ENCODE measurements around the gene STXBP5.
"Not testable (repeated sequence)": the region's sequence is repeated elsewhere in the genome, so short reads cannot be mapped to it uniquely, and the experiment has no call there.

The STXBP5 gene

DNA sequence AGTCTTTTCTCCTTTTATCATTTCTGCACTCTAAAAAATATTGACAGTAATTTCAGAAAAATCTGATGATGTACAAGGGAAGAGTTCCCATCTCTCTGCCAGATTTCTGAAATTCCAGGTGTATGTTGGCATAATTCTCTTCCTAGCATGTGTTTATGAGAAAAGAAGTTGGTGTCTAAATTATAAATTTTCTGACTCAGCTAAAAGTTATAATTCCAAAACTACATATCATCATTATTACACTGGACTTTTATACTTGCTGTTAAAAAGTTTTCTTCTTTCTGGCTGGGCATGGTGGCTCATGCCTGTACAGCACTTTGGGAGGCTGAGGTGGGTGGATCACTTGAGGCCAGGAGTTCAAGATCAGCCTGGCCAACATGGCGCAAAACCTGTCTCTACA is 168.6 kb downstream of the STXBP5 start:
- no peak overlapping the region for H3K23ac ChIP-seq (ENCODE audit: low read length)
- no peak overlapping the region for H3K4me2 ChIP-seq (ENCODE audit: low read length)
- H3K4ac ChIP-seq (ENCODE audit: low read depth, low read length): no peak overlapping the region
- no peak overlapping the region for H3K14ac ChIP-seq (ENCODE audit: low read length)
- H2BK120ac ChIP-seq (ENCODE audit: insufficient read depth, low read length, poor library complexity): no peak overlapping the region
- H3K79me1 ChIP-seq (ENCODE audit: low read length): no peaks in the 10 kb centered on the region
- peaks cover 2% of the 10 kb centered on the region in 2 experiments for H3K36me3 ChIP-seq (ENCODE audit: control insufficient read depth in 1 of 2, insufficient read depth in 2 of 2, low read length in 2 of 2)
- H2BK12ac ChIP-seq (ENCODE audit: low read length): no peak overlapping the region
- H3K18ac ChIP-seq (ENCODE audit: low read length): no peak overlapping the region
- H2AK5ac ChIP-seq (ENCODE audit: low read length): no peak overlapping the region
- no peak overlapping the region for H4K12ac ChIP-seq (ENCODE audit: low read depth, low read length)
- no peak overlapping the region for H2AFZ ChIP-seq (ENCODE audit: insufficient read depth, low read length, poor library complexity)
- no peak for DNase-seq
- no peaks in the 10 kb centered on the region for H3K9me3 ChIP-seq (ENCODE audit: insufficient read depth, low read depth, low read length)
- no peaks in the 10 kb centered on the region for H3K4me1 ChIP-seq (ENCODE audit: control insufficient read depth in 1 of 2, insufficient read depth in 2 of 2, low read length in 2 of 2)
- no peak overlapping the region for H2BK5ac ChIP-seq (ENCODE audit: low read depth, low read length, poor library complexity)
- H3K9ac ChIP-seq (ENCODE audit: low read length): no peak overlapping the region
- no peaks in the 10 kb centered on the region for H3K27me3 ChIP-seq (ENCODE audit: insufficient read depth, low read length)
- H3K4me3 ChIP-seq (ENCODE audit: low read depth, low read length): no peak overlapping the region
- H4K91ac ChIP-seq (ENCODE audit: low read depth, low read length): no peak overlapping the region
- H4K8ac ChIP-seq (ENCODE audit: low read depth, low read length): no peak overlapping the region
- no CpG with 5 or more reads among the region's 1 CpG for WGBS (ENCODE audit: extremely low coverage, insufficient coverage, insufficient read length)
- no peaks in the 10 kb centered on the region for H3K79me2 ChIP-seq (ENCODE audit: control insufficient read depth, insufficient read depth, low read length, poor library complexity)
- no peak overlapping the region for H3K27ac ChIP-seq (ENCODE audit: low read depth, low read length)

GRCh38 chr6:147378819-147379218 is 174.6 kb downstream of the STXBP5 start:
- no CpG with 5 or more reads among the region's 1 CpG for WGBS (ENCODE audit: extremely low coverage, insufficient coverage, insufficient read length)

GRCh38 chr6:147380841-147381240 is 176.6 kb downstream of the STXBP5 start:
- H2AK5ac ChIP-seq (ENCODE audit: low read length); H3K79me1 ChIP-seq (ENCODE audit: low read length); DNase-seq; H3K18ac ChIP-seq (ENCODE audit: low read length); H3K36me3 ChIP-seq (ENCODE audit: control insufficient read depth in 1 of 2, insufficient read depth in 2 of 2, low read length in 2 of 2); H3K9me3 ChIP-seq (ENCODE audit: insufficient read depth, low read depth, low read length); H2BK5ac ChIP-seq (ENCODE audit: low read depth, low read length, poor library complexity); H3K9ac ChIP-seq (ENCODE audit: low read length); H3K79me2 ChIP-seq (ENCODE audit: control insufficient read depth, insufficient read depth, low read length, poor library complexity); H3K4me1 ChIP-seq (ENCODE audit: control insufficient read depth in 1 of 2, insufficient read depth in 2 of 2, low read length in 2 of 2); H3K23ac ChIP-seq (ENCODE audit: low read length); H3K27ac ChIP-seq (ENCODE audit: low read depth, low read length); H3K27me3 ChIP-seq (ENCODE audit: insufficient read depth, low read length); H3K4ac ChIP-seq (ENCODE audit: low read depth, low read length); H2BK120ac ChIP-seq (ENCODE audit: insufficient read depth, low read length, poor library complexity); H3K14ac ChIP-seq (ENCODE audit: low read length); H3K4me2 ChIP-seq (ENCODE audit: low read length); H3K4me3 ChIP-seq (ENCODE audit: low read depth, low read length); H4K8ac ChIP-seq (ENCODE audit: low read depth, low read length); H4K91ac ChIP-seq (ENCODE audit: low read depth, low read length); H4K12ac ChIP-seq (ENCODE audit: low read depth, low read length); H2BK12ac ChIP-seq (ENCODE audit: low read length); H2AFZ ChIP-seq (ENCODE audit: insufficient read depth, low read length, poor library complexity): not testable (repeated sequence)
- no CpG with 5 or more reads among the region's 3 CpGs for WGBS (ENCODE audit: extremely low coverage, insufficient coverage, insufficient read length)

More at GRCh38 chr6:147378819-147379218, 174.6 kb downstream of the STXBP5 start:
- Histone ChIP-seq H3K9ac (ENCODE audit: low read length) (no peak overlapping the region), H3K23ac (ENCODE audit: low read length) (no peak overlapping the region), H3K79me2 (ENCODE audit: control insufficient read depth, insufficient read depth, low read length, poor library complexity) (no peaks in the 10 kb centered on the region), H2BK12ac (ENCODE audit: low read length) (no peak overlapping the region), H2BK5ac (ENCODE audit: low read depth, low read length, poor library complexity) (no peak overlapping the region), H2AK5ac (ENCODE audit: low read length) (no peak overlapping the region), H4K91ac (ENCODE audit: low read depth, low read length) (no peak overlapping the region), H3K79me1 (ENCODE audit: low read length) (no peaks in the 10 kb centered on the region), H4K8ac (ENCODE audit: low read depth, low read length) (no peak overlapping the region), H3K4me3 (ENCODE audit: low read depth, low read length) (no peak overlapping the region), H3K36me3 (ENCODE audit: control insufficient read depth in 1 of 2, insufficient read depth in 2 of 2, low read length in 2 of 2) (peaks cover 1 to 3% of the 10 kb centered on the region in 2 experiments), H3K4me2 (ENCODE audit: low read length) (no peak overlapping the region), H3K4ac (ENCODE audit: low read depth, low read length) (no peak overlapping the region), H3K18ac (ENCODE audit: low read length) (no peak overlapping the region), H2AFZ (ENCODE audit: insufficient read depth, low read length, poor library complexity) (no peak overlapping the region), H3K27ac (ENCODE audit: low read depth, low read length) (no peak overlapping the region), H2BK120ac (ENCODE audit: insufficient read depth, low read length, poor library complexity) (no peak overlapping the region), H3K4me1 (ENCODE audit: control insufficient read depth in 1 of 2, insufficient read depth in 2 of 2, low read length in 2 of 2) (no peaks in the 10 kb centered on the region), H3K14ac (ENCODE audit: low read length) (no peak overlapping the region), H3K9me3 (ENCODE audit: insufficient read depth, low read depth, low read length) (no peaks in the 10 kb centered on the region), H4K12ac (ENCODE audit: low read depth, low read length) (no peak overlapping the region), H3K27me3 (ENCODE audit: insufficient read depth, low read length) (no peaks in the 10 kb centered on the region)
- no peak for DNase-seq

GRCh38 chr6:147381712-147382111 is 177.5 kb downstream of the STXBP5 start:
- no peak for DNase-seq

More at GRCh38 chr6:147381712-147382111, 177.5 kb downstream of the STXBP5 start:
- Histone ChIP-seq H4K91ac (ENCODE audit: low read depth, low read length) (no peak overlapping the region), H3K4me1 (ENCODE audit: control insufficient read depth in 1 of 2, insufficient read depth in 2 of 2, low read length in 2 of 2) (no peaks in the 10 kb centered on the region), H2BK12ac (ENCODE audit: low read length) (no peak overlapping the region), H3K4me2 (ENCODE audit: low read length) (no peak overlapping the region), H2AFZ (ENCODE audit: insufficient read depth, low read length, poor library complexity) (no peak overlapping the region), H4K12ac (ENCODE audit: low read depth, low read length) (no peak overlapping the region), H3K9ac (ENCODE audit: low read length) (no peak overlapping the region), H3K9me3 (ENCODE audit: insufficient read depth, low read depth, low read length) (no peaks in the 10 kb centered on the region), H3K14ac (ENCODE audit: low read length) (no peak overlapping the region), H3K27ac (ENCODE audit: low read depth, low read length) (no peak overlapping the region), H3K23ac (ENCODE audit: low read length) (no peak overlapping the region), H3K4ac (ENCODE audit: low read depth, low read length) (no peak overlapping the region), H3K27me3 (ENCODE audit: insufficient read depth, low read length) (no peaks in the 10 kb centered on the region), H4K8ac (ENCODE audit: low read depth, low read length) (no peak overlapping the region), H2BK120ac (ENCODE audit: insufficient read depth, low read length, poor library complexity) (no peak overlapping the region), H3K18ac (ENCODE audit: low read length) (no peak overlapping the region), H2BK5ac (ENCODE audit: low read depth, low read length, poor library complexity) (no peak overlapping the region), H3K36me3 (ENCODE audit: control insufficient read depth in 1 of 2, insufficient read depth in 2 of 2, low read length in 2 of 2) (peaks cover 1 to 6% of the 10 kb centered on the region in 2 experiments), H2AK5ac (ENCODE audit: low read length) (no peak overlapping the region), H3K4me3 (ENCODE audit: low read depth, low read length) (no peak overlapping the region), H3K79me1 (ENCODE audit: low read length) (no peaks in the 10 kb centered on the region), H3K79me2 (ENCODE audit: control insufficient read depth, insufficient read depth, low read length, poor library complexity) (no peaks in the 10 kb centered on the region)
- no CpG with 5 or more reads among the region's 3 CpGs for WGBS (ENCODE audit: extremely low coverage, insufficient coverage, insufficient read length)
